Endothelial cell of coronary artery (primary cell): ENCODE data around the gene SMIM5. TPM values are rescaled to one million over a fixed set of nuclear protein-coding genes. Genes with fewer than 3 reads are reported as not detected.

Experiments used
- total RNA-seq: library from RNA; depleted of rRNA; stranded (reverse); fragments of >200 nt; gene quantifications from 2 replicates; pipeline ENCODE4 v1.2.3, GENCODE V29; 2014

Gene SMIM5, protein sequence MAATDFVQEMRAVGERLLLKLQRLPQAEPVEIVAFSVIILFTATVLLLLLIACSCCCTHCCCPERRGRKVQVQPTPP
- total RNA-seq: not detected in 2 replicates

DNA sequence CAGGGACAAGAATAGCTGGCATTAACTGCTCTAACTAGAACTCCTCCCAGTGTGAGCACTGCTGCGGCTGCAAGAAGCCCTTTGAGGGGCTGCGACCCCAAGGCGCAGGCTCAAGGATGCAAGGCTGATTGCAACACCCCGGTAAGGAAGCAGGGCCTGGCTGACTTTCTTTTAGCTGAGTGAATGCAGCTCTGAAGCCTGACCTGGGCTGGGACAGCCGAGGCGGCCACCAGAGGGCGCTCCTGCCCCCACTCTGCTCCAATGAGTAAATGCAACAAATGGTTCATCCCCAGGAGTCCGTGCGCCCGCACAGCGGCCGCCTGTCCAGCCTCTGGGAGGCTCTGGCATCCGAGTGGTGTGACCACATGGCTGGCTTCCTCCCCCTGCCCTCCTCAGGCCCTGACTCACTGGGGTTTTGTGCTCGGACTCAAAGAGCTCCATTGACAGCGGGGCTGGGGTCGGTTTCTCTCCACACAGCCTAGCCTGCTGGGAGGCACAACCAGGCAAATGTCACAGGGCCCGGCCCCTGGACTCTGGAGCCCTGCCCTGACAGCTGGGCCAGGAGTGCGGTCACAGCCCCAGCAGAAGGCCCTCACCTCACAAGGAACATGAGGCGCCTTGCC is at the start of gene SMIM5:
Gene SMIM5 (plus strand): TSS at position 572 of the 623 bp plus-strand sequence. CDS start 6,768 bp downstream, outside the sequence.

DNA sequence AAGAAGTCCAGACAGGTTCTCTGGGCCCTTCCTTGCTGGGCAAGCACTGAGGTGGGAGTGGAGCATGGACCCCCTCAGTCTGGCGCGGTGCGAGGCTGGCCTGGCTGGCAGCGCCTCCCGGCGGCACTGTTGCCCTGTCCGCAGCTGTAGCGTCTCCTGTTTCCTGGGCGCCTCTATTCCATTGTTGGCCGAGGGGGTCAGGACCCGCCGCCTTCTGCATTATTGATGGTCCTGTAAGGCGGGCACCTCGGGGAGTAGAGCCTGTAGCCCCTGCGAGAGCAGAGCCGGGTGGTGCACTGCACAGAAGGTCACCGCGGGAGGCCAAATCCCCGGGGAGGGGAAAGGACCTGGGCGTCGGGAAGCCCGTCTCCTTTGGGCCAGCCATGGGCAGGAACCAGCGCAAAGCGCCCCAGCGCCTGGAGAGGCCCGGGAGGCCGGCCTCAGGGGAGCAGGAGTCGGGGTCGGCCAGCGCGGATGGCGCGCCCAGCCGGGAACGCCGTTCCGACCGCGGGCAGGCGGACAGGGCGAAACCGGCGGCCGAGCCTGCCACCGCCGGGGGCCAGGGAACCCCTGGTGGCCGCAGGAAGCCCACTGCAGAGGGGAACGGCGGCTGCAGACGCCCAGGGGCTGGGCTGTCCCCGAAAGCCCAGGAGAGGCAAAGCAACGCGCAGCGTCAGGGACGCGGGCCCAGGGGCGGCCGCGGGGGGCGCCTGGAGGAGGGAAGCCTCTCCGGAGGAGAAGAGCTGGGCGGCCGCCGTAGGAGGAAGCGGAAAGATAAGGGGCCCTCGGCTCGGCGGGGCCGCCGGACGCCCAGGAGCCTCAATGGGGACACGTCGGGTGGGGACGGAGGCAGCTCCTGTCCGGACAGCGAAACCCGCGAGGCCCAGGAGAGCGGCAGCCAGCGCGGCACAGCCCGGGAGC is 45.3 kb upstream of the SMIM5 start, which contains the start of gene MYO15B:
Gene MYO15B (plus strand): TSS at position 126 of the 921 bp plus-strand sequence. CDS start 258 bp downstream, at position 384.

DNA sequence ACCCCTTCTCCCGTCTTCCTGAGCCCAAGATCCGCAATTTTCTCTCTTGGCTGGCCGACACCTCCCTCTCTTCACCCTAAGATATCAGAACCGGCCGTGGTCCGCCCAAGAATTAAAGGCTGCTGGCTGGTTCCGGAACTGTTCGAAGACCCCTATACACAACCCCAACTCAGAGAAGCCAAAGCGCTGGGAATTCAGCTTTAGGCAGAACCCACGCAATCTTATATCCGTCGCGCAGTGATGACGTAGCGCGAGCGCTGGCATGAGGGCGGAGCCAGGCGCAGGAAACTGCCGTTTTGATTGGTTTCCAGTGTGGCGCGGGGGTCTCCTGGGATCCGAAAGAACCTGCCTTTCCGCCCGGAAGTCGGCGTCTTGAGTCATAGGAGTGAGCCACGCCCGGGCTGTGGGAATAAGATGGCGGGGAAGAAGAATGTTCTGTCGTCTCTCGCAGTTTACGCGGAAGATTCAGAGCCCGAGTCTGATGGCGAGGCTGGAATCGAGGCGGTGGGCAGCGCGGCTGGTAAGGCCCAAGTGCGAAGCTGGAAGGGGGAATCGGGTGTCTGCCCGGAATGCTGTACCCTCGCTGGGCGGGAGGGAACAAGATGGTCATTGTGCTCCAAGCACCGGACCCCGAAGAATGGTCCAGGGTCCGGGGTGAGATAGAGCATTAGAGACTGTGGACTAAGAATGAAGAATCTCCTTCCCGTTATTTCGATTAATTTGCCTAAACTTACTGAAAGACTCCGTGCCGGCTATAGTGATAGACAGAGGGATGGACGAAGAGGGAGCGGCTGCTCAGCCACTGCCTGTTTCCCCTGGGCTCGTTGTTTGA is 33.9 kb downstream of the SMIM5 start, which contains the start of the genes RECQL5 and SAP30BP:
Gene RECQL5 (minus strand): TSS at position 196 of the 832 bp plus-strand sequence. CDS start 597 bp downstream, outside the sequence.
Gene SAP30BP (plus strand): TSS at position 380 of the 832 bp plus-strand sequence. CDS start 35 bp downstream, at position 415.

Other genes with a start within 250 kb of the SMIM5 start
- 76.8 and 82.9 TPM in 2 replicates for gene GRB2, start 227.8 kb upstream of the SMIM5 start, total RNA-seq
- gene TMEM94, start 176.8 kb upstream of the SMIM5 start, total RNA-seq: 18.1 and 24.7 TPM in 2 replicates
- 7.9 and 8.3 TPM in 2 replicates for gene CASKIN2, start 117.9 kb upstream of the SMIM5 start, total RNA-seq
- gene TSEN54, start 116.9 kb upstream of the SMIM5 start, total RNA-seq: 11.2 and 13.6 TPM in 2 replicates
- 1.5 and 2.8 TPM in 2 replicates for gene LLGL2, start 107.7 kb upstream of the SMIM5 start, total RNA-seq
- 1.5 and 7.2 TPM in 2 replicates for gene MYO15B, start 45.6 kb upstream of the SMIM5 start, total RNA-seq
- gene RECQL5, start 33.7 kb downstream of the SMIM5 start, total RNA-seq: 12.5 and 20.2 TPM in 2 replicates
- 68.8 and 81.1 TPM in 2 replicates for gene SAP30BP, start 33.9 kb downstream of the SMIM5 start, total RNA-seq
- 1.1 and 10.0 TPM in 2 replicates for gene ITGB4, start 88.0 kb downstream of the SMIM5 start, total RNA-seq
- 83.8 and 87.3 TPM in 2 replicates for gene GALK1, start 131.8 kb downstream of the SMIM5 start, total RNA-seq
- gene UNK, start 151.4 kb downstream of the SMIM5 start, total RNA-seq: 9.3 and 14.5 TPM in 2 replicates
- 3.4 TPM in 2 replicates for gene UNC13D, start 211.0 kb downstream of the SMIM5 start, total RNA-seq
- gene WBP2, start 221.9 kb downstream of the SMIM5 start, total RNA-seq: 15.9 and 17.6 TPM in 2 replicates
- 33.8 and 34.9 TPM in 2 replicates for gene TRIM47, start 245.1 kb downstream of the SMIM5 start, total RNA-seq